ENCODE data around the gene POU2F2. TPM values are rescaled to one million over a fixed set of nuclear protein-coding genes. Genes with fewer than 3 reads are reported as not detected.

POU2F2 gene
- total RNA-seq, 2 experiments from 2014 or later = 33.5 to 59.5 TPM

DNA sequence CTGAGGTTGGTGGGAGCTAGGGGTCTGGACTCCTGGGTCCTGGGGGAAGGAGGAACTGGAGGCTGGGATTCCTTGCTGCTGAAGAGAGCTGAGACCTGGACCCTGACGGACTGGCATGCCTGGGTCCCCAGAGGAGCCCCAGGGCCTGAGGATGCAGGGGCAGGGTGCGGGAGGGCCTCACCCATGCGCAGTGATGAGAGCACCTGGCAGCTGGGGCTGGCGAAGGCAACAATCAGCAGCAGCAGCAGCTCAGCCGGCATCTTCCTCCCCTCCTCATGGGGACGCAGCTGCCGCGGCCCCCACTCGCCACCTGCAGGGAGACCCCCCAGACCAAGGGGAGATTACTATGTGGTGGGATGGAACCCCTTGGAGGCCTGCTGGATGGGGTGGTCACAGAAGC, 66.7 kb downstream of the POU2F2 start:
- Histone ChIP-seq H3K4me3 (ENCODE audit: low read depth, low read length, poor library complexity, severe bottlenecking) (no peak overlapping the region), H4K20me1 (ENCODE audit: insufficient read depth, low read length) (no peaks in the 10 kb centered on the region), H3K9me2 (ENCODE audit: insufficient read depth, low read length) (no peaks in the 10 kb centered on the region), H2AFZ (ENCODE audit: low read length) (no peak overlapping the region), H3K36me3 (ENCODE audit: insufficient read depth, low read length) (no peaks in the 10 kb centered on the region), H3K4me1 (ENCODE audit: insufficient read depth, low read length, poor library complexity, severe bottlenecking) (no peaks in the 10 kb centered on the region), H3K9me3 (ENCODE audit: low read length) (no peaks in the 10 kb centered on the region), H3K27ac (ENCODE audit: low read depth, low read length, poor library complexity, severe bottlenecking) (no peak overlapping the region), H3K4me2 (ENCODE audit: low read length) (no peak overlapping the region), H3K79me2 (ENCODE audit: insufficient read depth, low read depth, low read length) (no peaks in the 10 kb centered on the region)
- no peak for TF ChIP-seq EZH2phosphoT487 (IDR thresholded peaks at IDR 0.05; ENCODE audit: borderline replicate concordance, low read depth, low read length)
- TF ChIP-seq CTCF (conservative IDR thresholded peaks at IDR 0.05; ENCODE audit: low read length) = no peak
- CTCF ChIA-PET (ENCODE audit: unreplicated experiment) = no interaction called here
- POLR2A ChIA-PET = no interaction called here
- DNase-seq (ENCODE audit: low spot score) = no peak
- no TSS peak for BruUV-seq (replicated peaks)
- intact Hi-C loops (cut with micrococcal nuclease; ENCODE audit: unreplicated experiment) = no loop called here

- no peak overlapping the region for H3K27ac ChIP-seq (ENCODE audit: low read depth, low read length, poor library complexity, severe bottlenecking)
- no peak for DNase-seq (ENCODE audit: low spot score)
- no peaks in the 10 kb centered on the region for H3K9me3 ChIP-seq (ENCODE audit: low read length)
- H3K79me2 ChIP-seq (ENCODE audit: insufficient read depth, low read depth, low read length) = no peaks in the 10 kb centered on the region
- ChIA-PET CTCF (ENCODE audit: unreplicated experiment) (no interaction called here), POLR2A (no interaction called here)
- no peak overlapping the region for H3K4me2 ChIP-seq (ENCODE audit: low read length)
- intact Hi-C loops (cut with micrococcal nuclease; ENCODE audit: unreplicated experiment) = no loop called here
- no peaks in the 10 kb centered on the region for H3K4me1 ChIP-seq (ENCODE audit: insufficient read depth, low read length, poor library complexity, severe bottlenecking)
- BruUV-seq (replicated peaks) = no TSS peak
- TF ChIP-seq EZH2phosphoT487 (IDR thresholded peaks at IDR 0.05; ENCODE audit: borderline replicate concordance, low read depth, low read length) = no peak
- no peak for TF ChIP-seq CTCF (conservative IDR thresholded peaks at IDR 0.05; ENCODE audit: low read length)
- no peaks in the 10 kb centered on the region for H3K9me2 ChIP-seq (ENCODE audit: insufficient read depth, low read length)
- no peaks in the 10 kb centered on the region for H4K20me1 ChIP-seq (ENCODE audit: insufficient read depth, low read length)
- no peak overlapping the region for H3K4me3 ChIP-seq (ENCODE audit: low read depth, low read length, poor library complexity, severe bottlenecking)
- H3K36me3 ChIP-seq (ENCODE audit: insufficient read depth, low read length) = no peaks in the 10 kb centered on the region
- H2AFZ ChIP-seq (ENCODE audit: low read length) = no peak overlapping the region
Measured at GRCh38 chr19:42065051-42065450, 67.2 kb downstream of the POU2F2 start.

GRCh38 chr19:42064432-42064831, 67.8 kb downstream of the POU2F2 start:
- Histone ChIP-seq H3K79me2 (ENCODE audit: insufficient read depth, low read depth, low read length) (no peaks in the 10 kb centered on the region), H2AFZ (ENCODE audit: low read length) (no peak overlapping the region), H3K9me2 (ENCODE audit: insufficient read depth, low read length) (no peaks in the 10 kb centered on the region), H3K27ac (ENCODE audit: low read depth, low read length, poor library complexity, severe bottlenecking) (no peak overlapping the region), H3K4me1 (ENCODE audit: insufficient read depth, low read length, poor library complexity, severe bottlenecking) (no peaks in the 10 kb centered on the region), H3K4me2 (ENCODE audit: low read length) (no peak overlapping the region), H4K20me1 (ENCODE audit: insufficient read depth, low read length) (no peaks in the 10 kb centered on the region), H3K4me3 (ENCODE audit: low read depth, low read length, poor library complexity, severe bottlenecking) (no peak overlapping the region), H3K36me3 (ENCODE audit: insufficient read depth, low read length) (no peaks in the 10 kb centered on the region), H3K9me3 (ENCODE audit: low read length) (no peaks in the 10 kb centered on the region)
- DNase-seq (ENCODE audit: low spot score) = no peak
- intact Hi-C loops (cut with micrococcal nuclease; ENCODE audit: unreplicated experiment) = no loop called here
- no TSS peak for BruUV-seq (replicated peaks)
- POLR2A ChIA-PET = no interaction called here
- TF ChIP-seq EZH2phosphoT487 (IDR thresholded peaks at IDR 0.05; ENCODE audit: borderline replicate concordance, low read depth, low read length) (no peak), CTCF (conservative IDR thresholded peaks at IDR 0.05; ENCODE audit: low read length) (no peak)
- CTCF ChIA-PET (ENCODE audit: unreplicated experiment) = no interaction called here

All from OCI-LY7 (cell line).